ENCODE results near the gene SGPL1.
A peak's percentile ranks its signal among the peaks of the same experiment; 100 is the strongest.
"Not testable (repeated sequence)": the region's sequence is repeated elsewhere in the genome, so short reads cannot be mapped to it uniquely, and the experiment has no call there.

Gene SGPL1

DNA sequence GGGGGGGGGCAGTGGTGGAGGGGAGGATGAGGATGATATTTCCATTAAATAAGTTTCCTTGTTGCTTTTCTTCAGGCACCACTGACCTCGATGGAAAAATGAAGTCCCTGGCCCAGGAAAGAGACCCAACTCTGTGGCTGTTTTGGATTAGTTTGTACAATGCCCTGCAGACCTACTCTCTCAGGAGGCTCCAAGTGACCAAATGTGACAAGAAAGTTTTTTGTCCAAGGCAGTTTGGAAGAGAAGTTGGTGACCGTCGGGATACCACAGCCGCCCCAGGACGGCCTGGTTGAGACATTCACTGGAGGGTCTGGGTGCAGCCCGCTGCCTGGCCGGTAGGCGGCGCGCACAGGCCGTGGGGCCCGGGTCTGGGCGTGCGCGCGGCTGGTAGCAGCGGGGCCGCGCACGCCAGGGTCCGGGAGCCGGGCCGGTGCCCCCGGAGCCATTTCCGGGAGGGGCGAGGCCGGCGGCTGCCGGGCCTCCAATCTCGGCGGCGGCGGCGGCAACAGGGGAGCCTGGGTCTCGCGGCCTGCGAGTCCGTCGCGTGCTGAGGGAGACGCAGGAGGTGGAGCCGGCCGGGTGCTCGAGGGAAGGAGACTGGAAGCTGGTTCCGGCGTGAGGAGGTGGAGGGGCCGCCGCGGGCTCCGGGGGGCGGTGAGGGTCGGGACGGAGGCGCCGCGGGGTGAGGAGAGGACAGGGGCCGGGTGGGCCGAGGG is at the start of gene SGPL1:
TSS of gene SGPL1 (plus strand) at position 445 of the 716 bp plus-strand sequence. CDS start 906 bp downstream, outside the sequence.
- peak within 1 kb of the TSS; percentile 93 for H3K4me3 Mint-ChIP-seq
- H3K9me3 Mint-ChIP-seq = no peaks in the 10 kb centered on the region
- no peaks in the 10 kb centered on the region for H3K27me3 Mint-ChIP-seq
- H3K36me3 Mint-ChIP-seq (ENCODE audit: low read depth) = peaks cover 33% of the 10 kb centered on the region
- H3K4me1 Mint-ChIP-seq (ENCODE audit: low read depth) = peaks cover 43% of the 10 kb centered on the region
- H3K27ac Mint-ChIP-seq = peak within 1 kb of the TSS; percentile 91

- H3K4me3 Mint-ChIP-seq; H3K9me3 Mint-ChIP-seq; H3K27ac Mint-ChIP-seq; H3K36me3 Mint-ChIP-seq (ENCODE audit: low read depth); H3K27me3 Mint-ChIP-seq; H3K4me1 Mint-ChIP-seq (ENCODE audit: low read depth): not testable (repeated sequence)
Measured at GRCh38 chr10:70768026-70768685, 47.6 kb upstream of the SGPL1 start.

- peaks cover 6% of the 10 kb centered on the region for H3K27me3 Mint-ChIP-seq
Measured at GRCh38 chr10:70769121-70769520, 46.6 kb upstream of the SGPL1 start.

DNA sequence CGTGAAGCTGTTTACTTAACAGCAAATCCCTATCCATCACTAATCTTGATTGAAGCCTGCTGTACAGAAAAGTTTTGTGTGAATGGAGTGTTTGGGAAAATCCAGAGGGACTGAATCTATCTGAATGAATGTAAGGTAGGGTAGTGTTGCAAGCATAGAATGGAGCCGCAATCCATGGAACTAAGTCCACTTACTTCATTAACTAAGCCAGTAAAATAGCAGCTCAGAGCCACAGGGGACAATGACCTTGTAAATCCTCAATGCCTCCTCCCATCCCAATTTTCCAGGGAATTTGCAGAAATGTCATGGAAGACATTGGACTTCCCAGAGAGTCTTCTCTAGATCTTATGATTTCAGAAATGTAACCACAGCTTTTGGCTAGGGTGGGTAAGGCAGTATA is 45.7 kb upstream of the SGPL1 start:
- Mint-ChIP-seq H3K27ac (no peak overlapping the region), H3K4me3 (no peak overlapping the region), H3K4me1 (ENCODE audit: low read depth) (no peaks in the 10 kb centered on the region), H3K9me3 (peaks cover 4% of the 10 kb centered on the region), H3K27me3 (peaks cover 6% of the 10 kb centered on the region), H3K36me3 (ENCODE audit: low read depth) (no peaks in the 10 kb centered on the region)

More at GRCh38 chr10:70769121-70769520, 46.6 kb upstream of the SGPL1 start:
- H3K9me3 Mint-ChIP-seq = peaks cover 4% of the 10 kb centered on the region
- no peaks in the 10 kb centered on the region for H3K36me3 Mint-ChIP-seq (ENCODE audit: low read depth)
- H3K4me3 Mint-ChIP-seq = no peak overlapping the region
- H3K4me1 Mint-ChIP-seq (ENCODE audit: low read depth) = no peaks in the 10 kb centered on the region
- H3K27ac Mint-ChIP-seq = no peak overlapping the region

DNA sequence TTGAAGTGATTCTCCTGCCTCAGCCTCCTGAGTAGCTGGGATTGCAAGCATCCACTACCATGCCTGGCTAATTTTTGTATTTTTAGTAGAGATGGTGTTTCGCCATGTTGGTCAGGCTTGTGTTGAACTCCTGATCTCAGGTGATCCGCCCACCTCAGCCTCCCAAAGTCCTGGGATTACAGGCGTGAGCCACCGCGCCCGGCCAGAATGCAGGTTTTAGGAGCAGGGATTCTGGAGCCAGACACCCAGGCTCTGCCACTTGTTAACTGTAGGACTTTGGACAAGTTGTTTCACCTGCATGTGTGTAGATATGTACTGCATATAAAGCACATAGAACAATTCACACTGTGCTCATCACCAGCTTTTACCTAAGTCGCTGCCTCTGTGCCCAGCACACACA is 45.2 kb upstream of the SGPL1 start:
- not testable (repeated sequence) for H3K4me3 Mint-ChIP-seq; H3K27me3 Mint-ChIP-seq; H3K27ac Mint-ChIP-seq; H3K36me3 Mint-ChIP-seq (ENCODE audit: low read depth); H3K9me3 Mint-ChIP-seq; H3K4me1 Mint-ChIP-seq (ENCODE audit: low read depth)

- Mint-ChIP-seq H3K27ac (no peak overlapping the region), H3K9me3 (peaks cover 4% of the 10 kb centered on the region)
Measured at GRCh38 chr10:70771311-70772194, 44.2 kb upstream of the SGPL1 start.

DNA sequence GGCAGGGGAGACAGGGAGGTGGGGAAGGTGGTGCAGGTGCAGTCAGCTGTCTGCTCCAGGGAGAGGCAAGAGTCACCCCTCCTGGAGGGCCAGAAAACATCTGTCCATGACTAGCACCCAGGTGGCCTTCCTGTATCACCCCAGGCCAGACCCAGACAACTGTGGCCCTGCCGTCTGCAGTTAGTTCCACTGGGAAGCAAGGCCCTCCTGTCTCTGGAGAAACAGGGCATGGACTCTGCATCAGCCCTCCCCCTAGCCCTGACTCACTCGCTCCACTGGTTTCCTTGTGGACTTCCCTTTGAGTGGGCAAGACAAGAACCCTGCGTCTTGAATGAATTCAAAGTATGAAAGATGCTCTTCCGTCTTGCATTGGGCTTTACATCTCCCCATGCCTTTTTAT is 43.1 kb upstream of the SGPL1 start:
- no peak overlapping the region for H3K27ac Mint-ChIP-seq
- no peaks in the 10 kb centered on the region for H3K36me3 Mint-ChIP-seq (ENCODE audit: low read depth)
- H3K4me3 Mint-ChIP-seq = no peak overlapping the region
- H3K27me3 Mint-ChIP-seq = no peaks in the 10 kb centered on the region
- no peaks in the 10 kb centered on the region for H3K4me1 Mint-ChIP-seq (ENCODE audit: low read depth)
- no peaks in the 10 kb centered on the region for H3K9me3 Mint-ChIP-seq

More at GRCh38 chr10:70771311-70772194, 44.2 kb upstream of the SGPL1 start:
- H3K4me1 Mint-ChIP-seq (ENCODE audit: low read depth) = no peaks in the 10 kb centered on the region
- H3K4me3 Mint-ChIP-seq = no peak overlapping the region
- no peaks in the 10 kb centered on the region for H3K36me3 Mint-ChIP-seq (ENCODE audit: low read depth)
- H3K27me3 Mint-ChIP-seq = peaks cover 4% of the 10 kb centered on the region

DNA sequence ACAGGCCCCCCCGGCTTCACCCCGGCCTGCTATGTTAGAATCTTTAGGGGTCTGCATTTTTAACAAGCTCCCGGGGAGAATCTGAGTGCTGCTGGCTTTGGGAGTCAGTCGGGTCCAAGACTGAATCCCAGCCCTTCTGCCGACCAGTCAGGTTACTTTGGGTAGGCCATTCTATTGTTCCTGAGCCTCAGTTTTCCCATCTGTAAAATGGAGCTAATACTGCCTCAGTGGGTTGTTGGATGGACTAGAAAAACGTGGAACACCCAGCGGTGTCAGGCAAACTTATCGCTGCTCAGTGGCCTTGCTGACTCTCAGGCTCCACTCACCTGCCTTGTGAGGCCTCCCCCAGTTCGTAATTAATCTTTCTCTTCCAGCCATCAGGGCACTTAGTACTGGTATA is 42.3 kb upstream of the SGPL1 start:
- Mint-ChIP-seq H3K4me3 (no peak overlapping the region), H3K27me3 (no peaks in the 10 kb centered on the region), H3K9me3 (no peaks in the 10 kb centered on the region), H3K27ac (no peak overlapping the region), H3K36me3 (ENCODE audit: low read depth) (no peaks in the 10 kb centered on the region), H3K4me1 (ENCODE audit: low read depth) (no peaks in the 10 kb centered on the region)

GRCh38 chr10:70773965-70774809 is 41.6 kb upstream of the SGPL1 start:
- no peak overlapping the region for H3K27ac Mint-ChIP-seq

DNA sequence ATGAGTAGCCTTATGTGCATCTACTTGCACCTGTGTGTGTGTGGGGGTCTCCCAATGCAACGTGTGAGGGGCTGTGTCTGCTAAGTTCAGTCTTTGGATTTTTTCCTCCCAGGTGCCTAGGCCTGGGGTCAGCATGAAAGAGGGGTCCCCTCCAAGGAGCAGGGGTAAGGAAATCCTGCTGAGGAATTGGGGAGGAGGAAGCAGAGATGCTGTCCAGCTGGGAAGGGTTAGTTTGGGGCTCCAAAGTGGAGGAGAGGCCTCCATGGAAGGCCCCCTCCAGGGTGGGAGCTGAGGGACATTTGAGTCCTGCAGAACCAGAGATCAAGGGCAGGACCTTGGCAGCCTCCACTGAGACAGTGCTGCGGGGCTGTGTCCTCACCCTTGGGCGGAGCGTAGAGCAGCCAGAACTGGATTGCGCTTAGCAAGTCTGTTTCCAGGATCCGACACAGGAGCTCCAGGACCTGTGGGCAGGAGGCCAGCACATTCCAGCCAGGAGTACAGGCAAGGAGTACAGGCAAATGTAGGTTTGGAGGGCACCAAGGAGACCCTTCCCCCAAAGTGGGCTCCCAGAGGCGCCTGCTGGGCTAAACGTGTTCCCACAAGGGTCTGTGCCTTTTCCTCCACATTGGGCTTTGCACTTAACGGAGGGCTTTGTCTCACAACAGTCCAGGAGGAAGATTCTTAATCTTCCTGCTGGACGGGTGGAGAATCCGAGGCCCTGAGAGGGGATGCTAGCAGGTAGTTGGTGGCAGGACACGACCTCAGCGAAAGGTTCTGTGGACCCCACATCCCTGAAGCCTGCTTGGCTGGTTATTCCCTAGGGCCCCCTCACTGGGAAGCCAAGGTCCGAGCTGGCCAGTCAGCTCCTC is 40.7 kb upstream of the SGPL1 start:
- Mint-ChIP-seq H3K36me3 (ENCODE audit: low read depth) (no peaks in the 10 kb centered on the region), H3K4me1 (ENCODE audit: low read depth) (no peaks in the 10 kb centered on the region), H3K9me3 (no peaks in the 10 kb centered on the region), H3K27me3 (no peaks in the 10 kb centered on the region), H3K27ac (no peak overlapping the region), H3K4me3 (no peak overlapping the region)

More at GRCh38 chr10:70773965-70774809, 41.6 kb upstream of the SGPL1 start:
- Mint-ChIP-seq H3K4me1 (ENCODE audit: low read depth) (no peaks in the 10 kb centered on the region), H3K36me3 (ENCODE audit: low read depth) (no peaks in the 10 kb centered on the region), H3K27me3 (no peaks in the 10 kb centered on the region), H3K4me3 (no peak overlapping the region), H3K9me3 (no peaks in the 10 kb centered on the region)

- Mint-ChIP-seq H3K36me3 (ENCODE audit: low read depth) (no peaks in the 10 kb centered on the region), H3K27me3 (no peaks in the 10 kb centered on the region), H3K27ac (no peak overlapping the region), H3K4me3 (no peak overlapping the region), H3K4me1 (ENCODE audit: low read depth) (no peaks in the 10 kb centered on the region), H3K9me3 (no peaks in the 10 kb centered on the region)
Measured at GRCh38 chr10:70775679-70776454, 39.9 kb upstream of the SGPL1 start.

DNA sequence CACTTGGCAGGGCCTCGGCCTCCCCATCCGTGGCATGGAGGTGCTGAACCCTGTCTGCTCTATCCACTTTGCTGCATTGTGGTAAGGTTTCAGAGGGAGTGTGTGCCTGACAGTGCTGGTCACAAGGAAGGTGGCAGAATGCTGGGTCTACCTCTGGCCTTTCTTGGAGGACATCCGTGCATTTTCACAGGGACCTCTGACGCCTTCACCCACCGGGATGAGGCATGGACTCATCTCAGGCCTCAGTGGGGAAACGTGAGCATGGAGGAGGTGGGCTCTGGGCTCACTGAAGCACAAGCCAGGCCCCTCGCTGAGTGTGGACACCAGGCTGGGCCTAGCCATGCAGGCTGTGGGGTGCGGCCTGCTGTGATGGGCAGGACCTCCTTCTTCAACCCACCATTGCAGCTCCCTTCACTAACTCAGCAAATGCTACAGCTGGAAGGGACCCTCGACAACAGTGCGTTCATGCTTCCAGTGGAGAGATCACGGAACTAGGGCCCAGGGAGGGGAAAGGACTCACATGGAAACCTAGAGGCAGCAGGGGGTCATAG is 39.2 kb upstream of the SGPL1 start:
- no peaks in the 10 kb centered on the region for H3K9me3 Mint-ChIP-seq
- no peaks in the 10 kb centered on the region for H3K36me3 Mint-ChIP-seq (ENCODE audit: low read depth)
- no peak overlapping the region for H3K27ac Mint-ChIP-seq
- no peaks in the 10 kb centered on the region for H3K27me3 Mint-ChIP-seq
- H3K4me1 Mint-ChIP-seq (ENCODE audit: low read depth) = no peaks in the 10 kb centered on the region
- H3K4me3 Mint-ChIP-seq = no peak overlapping the region

All from stimulated activated naive CD8-positive, alpha-beta T cell treated with anti-CD3 and anti-CD28 coated beads, Interleukin-15, Interleukin-2, amounts not matched to agents 100 ng/mL and 50 ng/mL, for 24 hours (primary cell).